GM04504 (cell line): ENCODE results near the gene DLX3.

Source experiments
- DNase-seq: peaks from one replicate; pipeline ENCODE4 v3.0.0-alpha.2; 2012; ENCODE audit warnings: low read depth

DLX3 gene

DNA sequence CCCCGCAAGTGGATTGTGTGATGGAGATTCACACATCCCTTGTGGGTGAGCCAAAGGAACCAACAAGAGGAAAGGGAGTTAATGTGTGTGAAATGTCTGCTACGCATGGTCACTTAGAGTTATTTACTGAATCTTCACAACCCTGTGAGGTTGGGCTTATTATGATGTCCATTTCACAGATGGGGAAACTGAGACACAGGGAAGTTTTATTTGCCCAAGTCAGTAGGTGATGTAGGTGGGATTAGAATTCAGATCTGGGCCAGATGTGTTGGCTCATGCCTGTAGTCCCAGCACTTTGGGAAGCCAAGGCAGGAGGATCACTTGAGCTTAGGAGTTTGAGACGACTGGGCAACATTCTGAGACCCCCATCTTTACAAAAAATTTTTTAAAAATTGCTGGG is 37.7 kb downstream of the DLX3 start:
- DNase-seq = no peak

DNA sequence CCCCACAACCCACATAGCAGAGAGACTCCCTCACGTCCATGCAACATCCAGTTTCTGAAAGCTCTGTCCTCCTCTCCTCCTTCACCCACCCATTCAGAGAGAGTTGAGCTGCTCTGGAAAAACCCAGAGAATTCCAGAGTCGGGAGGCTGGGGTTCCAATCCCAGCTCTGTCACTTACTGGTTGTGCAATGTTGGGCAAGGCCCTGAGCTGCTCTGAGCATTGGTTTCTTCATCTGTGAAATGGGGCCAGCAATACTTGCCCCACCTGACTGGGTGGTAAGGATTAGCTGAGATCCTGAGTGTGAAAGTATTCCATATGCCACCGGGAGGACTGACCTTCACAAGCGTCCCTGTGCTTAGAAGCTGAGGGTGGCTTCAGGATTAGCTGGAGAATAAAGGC is 38.2 kb downstream of the DLX3 start:
- DNase-seq = no peak

DNA sequence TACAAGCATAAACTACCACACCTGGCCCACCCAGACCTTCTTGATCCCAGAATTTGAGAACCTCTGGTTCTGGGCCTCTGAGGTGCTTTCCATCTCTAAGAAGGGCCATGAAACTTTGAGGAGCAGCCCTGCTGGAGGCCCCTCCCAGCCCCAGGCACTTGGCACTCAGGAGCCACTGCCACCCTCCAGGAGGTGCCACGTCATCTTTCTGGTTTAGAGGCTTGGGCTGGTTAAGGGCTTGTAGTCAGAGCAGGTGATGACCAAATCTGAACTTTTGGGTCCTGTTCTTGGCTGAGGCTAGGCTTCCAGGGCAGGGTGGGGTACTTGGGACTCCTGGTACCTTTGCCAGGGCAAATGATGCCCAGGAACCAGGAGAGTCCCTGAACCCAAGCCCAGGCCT is 39.9 kb downstream of the DLX3 start:
- no peak for DNase-seq

DNA sequence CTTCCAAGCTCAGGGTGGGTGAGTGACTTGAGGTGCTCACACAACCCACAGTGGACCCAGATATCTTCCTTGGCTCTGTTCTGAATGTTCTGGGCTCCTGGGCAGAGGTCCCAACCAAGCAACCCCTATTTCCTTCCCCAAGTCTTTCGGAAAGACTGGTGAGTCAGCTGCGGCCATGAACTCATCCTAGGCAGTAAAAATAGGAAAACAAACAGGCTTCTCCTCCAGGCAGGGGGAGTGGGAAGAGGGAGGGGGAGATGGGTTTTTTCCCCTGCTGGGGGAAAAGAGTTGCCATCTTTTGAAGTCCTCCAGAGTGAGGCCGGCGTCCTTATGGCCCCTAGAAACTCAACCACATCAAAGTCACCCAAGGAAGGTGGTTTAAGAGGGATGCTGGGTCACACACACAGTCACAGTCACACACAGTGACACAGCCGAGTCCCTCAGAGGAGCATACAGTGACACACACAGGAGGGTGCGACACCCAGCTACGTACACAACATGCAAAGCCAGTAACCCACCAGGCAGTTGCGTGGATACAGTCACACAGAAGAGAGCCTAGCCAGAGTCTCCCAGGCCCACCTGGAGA is 42.0 kb downstream of the DLX3 start:
- DNase-seq = no peak

DNA sequence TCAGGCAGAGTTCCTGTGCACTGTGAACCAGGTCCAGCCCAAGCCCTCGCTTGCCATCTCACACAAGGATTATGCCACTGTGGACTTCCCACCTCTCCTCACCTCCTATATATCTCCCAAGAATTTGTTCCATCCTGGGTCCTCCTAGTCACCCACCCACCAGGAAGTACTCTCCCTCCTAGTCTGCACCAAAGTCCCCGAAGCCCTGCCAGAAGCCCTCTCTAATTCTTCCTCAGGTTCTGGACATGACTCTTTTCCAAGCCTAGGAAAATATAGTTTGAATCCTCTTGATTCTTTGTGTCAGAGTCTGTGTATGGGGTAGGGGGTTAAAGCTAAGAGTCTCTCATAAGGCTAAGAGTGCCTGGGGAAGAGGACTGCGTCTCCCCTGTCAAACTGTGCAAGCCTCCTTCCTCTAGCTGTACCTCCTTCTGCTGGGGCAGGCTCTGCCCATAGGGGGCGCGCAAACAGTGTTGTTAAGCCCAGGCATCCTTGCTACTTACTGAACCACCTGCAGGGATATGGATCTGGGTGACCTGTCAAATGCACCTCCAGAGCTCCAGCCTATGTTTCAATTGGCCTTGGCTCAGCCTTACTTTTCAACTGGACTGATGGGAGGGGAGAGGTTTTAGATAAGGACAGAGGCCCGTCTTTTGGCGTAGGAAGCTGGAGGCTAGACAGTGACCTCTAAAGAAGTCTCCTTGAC is 42.7 kb downstream of the DLX3 start:
- DNase-seq = no peak

DNA sequence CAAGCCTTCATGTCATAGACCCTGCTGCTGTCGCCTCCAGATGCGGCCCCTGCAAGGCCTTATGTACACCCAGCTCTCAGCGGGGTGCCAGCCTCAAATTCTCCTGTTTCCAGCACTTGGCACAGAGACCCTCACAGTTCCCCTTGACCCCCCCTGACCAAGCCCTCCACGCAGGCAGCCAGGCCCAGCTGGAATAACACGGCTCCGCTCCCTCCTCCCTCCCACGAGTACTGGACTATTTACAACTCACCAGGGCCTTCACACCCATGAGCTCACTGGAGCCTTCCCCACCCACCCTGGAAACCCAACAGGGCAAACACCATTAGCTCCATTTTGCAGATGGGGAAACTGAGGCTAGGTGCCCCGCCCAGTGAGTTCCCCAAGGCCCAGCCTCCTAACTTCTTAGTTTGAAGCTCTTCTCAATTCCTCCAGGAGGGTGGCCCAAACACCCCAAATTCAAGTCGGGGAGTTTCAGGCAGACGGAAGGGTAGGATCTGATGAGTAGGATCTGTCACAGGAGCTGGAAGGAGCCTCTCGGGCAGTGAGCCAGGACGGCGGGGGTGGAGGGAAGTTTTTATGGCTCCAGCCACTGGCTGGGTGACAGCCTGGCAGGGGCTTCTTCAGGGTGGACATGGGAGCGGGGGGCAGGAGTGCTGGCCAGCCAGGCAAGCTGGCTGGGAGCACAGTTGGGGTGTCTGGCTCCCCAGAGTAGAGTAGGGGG is 43.5 kb downstream of the DLX3 start:
- DNase-seq = no peak

DNA sequence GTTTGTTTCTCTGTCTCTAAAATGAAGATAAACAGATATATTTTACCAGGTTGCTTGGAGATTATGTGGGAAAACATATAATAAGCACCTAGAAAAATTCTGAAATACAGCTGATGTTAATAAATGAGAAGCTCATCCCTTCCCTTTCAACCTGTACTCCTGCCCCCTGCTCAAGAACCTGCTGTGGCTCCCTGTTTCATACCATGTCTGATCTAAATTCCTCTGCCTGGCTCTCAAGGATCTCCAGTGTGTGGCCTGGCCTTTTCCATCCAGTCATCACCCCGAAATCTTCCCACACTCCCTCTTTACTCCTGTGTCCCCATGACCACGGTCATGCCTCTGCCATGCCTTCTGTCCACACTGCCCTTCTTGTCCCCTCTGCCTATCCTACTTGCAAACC is 45.4 kb downstream of the DLX3 start:
- DNase-seq = no peak

DNA sequence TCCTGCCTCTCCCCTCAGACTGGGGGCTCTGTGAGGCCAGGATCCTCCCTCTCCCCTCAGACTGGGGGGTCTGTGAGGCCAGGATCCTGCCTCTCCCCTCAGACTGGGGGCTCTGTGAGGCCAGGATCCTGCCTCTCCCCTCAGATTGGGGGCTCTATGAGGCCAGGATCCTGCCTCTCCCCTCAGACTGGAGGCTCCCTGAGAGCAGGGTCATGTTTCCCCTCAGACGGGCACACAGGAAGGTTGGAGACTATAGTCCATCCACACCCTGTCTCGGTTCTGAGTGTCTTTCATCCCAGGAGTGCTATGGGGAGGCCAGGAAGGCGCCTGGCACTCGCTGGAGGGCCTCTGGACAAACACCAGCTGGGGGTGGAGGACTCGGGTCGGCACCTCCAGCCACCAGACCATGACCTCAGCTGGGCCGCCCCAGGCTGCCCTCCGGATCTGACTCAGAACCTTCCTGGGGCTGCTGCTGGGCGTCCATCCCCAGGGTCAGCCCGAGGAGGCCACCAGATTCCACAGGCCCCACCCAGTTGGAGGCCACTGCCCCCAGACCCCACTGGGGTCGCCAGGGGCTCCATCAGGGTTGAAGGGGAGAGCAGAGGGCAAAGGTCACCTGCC is 48.0 kb downstream of the DLX3 start:
- no peak for DNase-seq

DNA sequence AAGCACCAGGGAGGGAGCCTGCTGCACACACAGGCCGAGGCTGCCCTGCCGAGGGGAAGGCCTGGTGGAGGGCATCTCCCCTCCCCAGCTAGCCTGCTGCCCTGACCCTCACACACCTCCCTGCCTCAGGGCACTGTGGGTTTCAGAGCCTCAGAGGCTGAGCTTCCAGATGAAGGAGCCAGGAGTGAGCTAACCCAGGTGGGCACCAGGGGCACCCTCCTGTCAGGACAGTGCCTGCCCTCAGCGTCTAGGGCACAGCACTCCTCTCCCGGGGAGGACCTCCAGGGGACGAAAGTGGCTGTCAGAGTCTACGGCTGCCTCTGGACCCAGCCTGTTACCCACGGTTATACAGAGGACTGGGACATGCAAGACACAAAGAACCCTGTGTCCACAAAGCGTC is 48.8 kb downstream of the DLX3 start:
- no peak for DNase-seq

DNA sequence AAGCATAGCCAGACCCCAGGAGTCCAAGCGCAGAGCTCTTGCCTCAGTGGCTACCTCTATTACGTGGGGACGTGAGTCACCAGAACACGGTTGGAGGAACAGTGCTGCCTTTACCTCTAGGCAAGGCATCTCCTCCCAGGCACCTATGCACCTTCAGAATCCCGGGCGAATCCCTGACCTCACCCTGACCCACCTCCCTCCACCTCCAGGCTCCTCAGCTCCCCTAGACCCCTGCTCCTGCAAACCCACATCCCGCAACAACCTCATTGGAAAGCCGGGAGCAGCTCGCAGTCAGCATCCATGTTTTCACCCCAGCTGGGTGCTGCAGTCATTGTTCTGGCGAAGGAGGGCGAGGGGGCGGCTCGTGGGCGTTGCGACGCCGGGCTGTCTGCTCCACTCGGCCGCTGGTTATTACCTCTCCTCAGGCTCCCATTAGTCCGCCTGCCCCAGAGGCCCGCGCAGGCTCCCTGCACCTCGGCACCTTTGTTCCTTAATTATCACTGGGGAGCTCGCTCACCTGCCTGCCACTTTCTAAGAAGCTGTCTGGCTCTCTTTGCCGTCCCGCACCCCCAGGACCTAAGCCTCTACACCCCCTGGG is 50.7 kb downstream of the DLX3 start:
- DNase-seq = no peak

DNA sequence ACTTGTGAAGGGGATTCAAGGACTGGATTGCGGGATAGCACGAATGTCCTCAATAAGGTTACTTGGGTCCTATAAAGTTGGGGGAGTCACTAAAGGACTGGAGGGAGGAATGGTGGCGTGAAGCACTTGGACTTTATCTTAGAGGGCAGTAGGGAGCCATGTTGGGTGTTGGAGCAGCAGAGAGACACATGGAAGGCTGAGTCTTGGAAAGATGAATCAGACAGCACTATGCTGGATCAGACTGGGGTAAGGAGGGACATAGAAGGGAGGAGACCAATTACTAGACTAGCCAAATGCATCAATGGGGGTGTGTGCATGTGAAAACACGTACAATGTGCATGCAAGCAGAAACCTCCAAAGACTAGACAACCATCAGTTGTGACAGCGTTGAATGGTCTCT is 52.1 kb downstream of the DLX3 start:
- no peak for DNase-seq

DNA sequence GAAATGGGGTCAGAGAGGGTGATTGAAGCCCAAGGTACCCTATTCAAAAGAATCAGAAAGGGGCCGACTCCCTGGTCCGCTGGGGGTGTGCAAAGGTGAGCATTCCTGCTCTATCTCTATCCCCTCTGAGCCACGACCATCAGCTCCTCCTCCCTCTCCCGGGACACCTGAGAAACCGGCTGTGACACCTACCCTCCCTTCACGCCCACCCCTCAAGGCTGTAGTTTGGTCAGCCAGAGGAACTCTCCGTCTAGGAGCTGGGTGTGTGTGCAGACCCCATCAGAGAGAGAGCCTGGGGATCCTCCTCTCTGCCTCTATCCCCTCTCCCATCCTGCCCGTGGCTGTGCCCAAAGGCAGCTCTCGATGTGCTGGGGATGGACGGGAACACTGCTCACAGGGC is 53.6 kb downstream of the DLX3 start:
- DNase-seq = no peak
